Measurements from ENCODE around the gene DPPA2.

DNA sequence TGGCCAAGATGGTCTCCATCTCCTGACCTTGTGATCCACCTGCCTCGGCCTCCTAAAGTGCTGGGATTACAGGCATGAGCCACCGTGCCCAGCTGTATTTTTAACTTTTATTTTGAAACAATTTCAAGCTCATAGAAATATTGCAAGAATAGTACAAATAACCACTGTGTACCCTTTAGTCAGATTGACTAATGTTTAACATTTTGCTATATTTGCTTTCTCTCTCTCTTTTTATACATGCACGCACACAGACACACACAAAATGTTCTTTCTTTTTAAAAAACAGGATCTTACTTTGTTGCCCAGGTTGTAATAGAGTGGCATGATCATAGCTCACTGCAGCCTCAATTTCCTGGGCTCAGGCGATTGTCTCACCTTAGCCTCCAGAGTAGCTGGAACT lies 46.5 kb upstream of the DPPA2 start:
- no peak for TF ChIP-seq EP300 (IDR thresholded peaks at IDR 0.05)
- TF ChIP-seq, protein P1, sequence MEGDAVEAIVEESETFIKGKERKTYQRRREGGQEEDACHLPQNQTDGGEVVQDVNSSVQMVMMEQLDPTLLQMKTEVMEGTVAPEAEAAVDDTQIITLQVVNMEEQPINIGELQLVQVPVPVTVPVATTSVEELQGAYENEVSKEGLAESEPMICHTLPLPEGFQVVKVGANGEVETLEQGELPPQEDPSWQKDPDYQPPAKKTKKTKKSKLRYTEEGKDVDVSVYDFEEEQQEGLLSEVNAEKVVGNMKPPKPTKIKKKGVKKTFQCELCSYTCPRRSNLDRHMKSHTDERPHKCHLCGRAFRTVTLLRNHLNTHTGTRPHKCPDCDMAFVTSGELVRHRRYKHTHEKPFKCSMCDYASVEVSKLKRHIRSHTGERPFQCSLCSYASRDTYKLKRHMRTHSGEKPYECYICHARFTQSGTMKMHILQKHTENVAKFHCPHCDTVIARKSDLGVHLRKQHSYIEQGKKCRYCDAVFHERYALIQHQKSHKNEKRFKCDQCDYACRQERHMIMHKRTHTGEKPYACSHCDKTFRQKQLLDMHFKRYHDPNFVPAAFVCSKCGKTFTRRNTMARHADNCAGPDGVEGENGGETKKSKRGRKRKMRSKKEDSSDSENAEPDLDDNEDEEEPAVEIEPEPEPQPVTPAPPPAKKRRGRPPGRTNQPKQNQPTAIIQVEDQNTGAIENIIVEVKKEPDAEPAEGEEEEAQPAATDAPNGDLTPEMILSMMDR (IDR thresholded peaks at IDR 0.05): no peak
- no peak for TF ChIP-seq POLR2A (IDR thresholded peaks at IDR 0.05)
